ENCODE data around the gene NALCN. TPM values are rescaled to one million over a fixed set of nuclear protein-coding genes. Genes with fewer than 3 reads are reported as not detected.

The NALCN gene
- total and polyA plus RNA-seq, 7 donors, result 0.04 to 0.49 (median 0.21) TPM; not detected in 1

- Histone ChIP-seq H3K27me3 (ENCODE audit: insufficient read depth in 3 of 3, low read length in 2 of 3) (no peaks in the 10 kb centered on the region), H3K36me3 (ENCODE audit: insufficient read depth in 1 of 2, low read depth in 1 of 2) (no peaks in the 10 kb centered on the region), H3K9me3 (no peaks in the 10 kb centered on the region), H3K4me1 (no peaks in the 10 kb centered on the region), H3K4me3 (no peak overlapping the region), H3K27ac (no peak overlapping the region)
- no peak for TF ChIP-seq CTCF (IDR thresholded peaks at IDR 0.05)
- intact Hi-C loops (cut with DNase I), result no loop called here
- ATAC-seq (no peak), DNase-seq (no peak)
Observed at GRCh38 chr13:101309014-101309619, 107.2 kb downstream of the NALCN start.

GRCh38 chr13:101308247-101309013 lies 107.9 kb downstream of the NALCN start:
- no peak for ATAC-seq
- H3K27ac ChIP-seq, result no peak overlapping the region

GRCh38 chr13:101307181-101307701 lies 109.1 kb downstream of the NALCN start:
- H3K27me3 ChIP-seq (ENCODE audit: insufficient read depth in 3 of 3, low read length in 2 of 3), result no peaks in the 10 kb centered on the region
- no peak for ATAC-seq
- H3K4me1 ChIP-seq, result no peaks in the 10 kb centered on the region
- no peak overlapping the region for H3K27ac ChIP-seq
- 50 to 83% (median 57%) methylated on average over 5 of the region's 5 CpGs for WGBS, 3 donors
- H3K36me3 ChIP-seq (ENCODE audit: insufficient read depth in 1 of 2, low read depth in 1 of 2), result no peaks in the 10 kb centered on the region
- no peak overlapping the region for H3K4me3 ChIP-seq
- intact Hi-C loops (cut with DNase I), result no loop called here
- DNase-seq, result no peak
- no peaks in the 10 kb centered on the region for H3K9me3 ChIP-seq
- TF ChIP-seq CTCF (IDR thresholded peaks at IDR 0.05), result no peak

More at GRCh38 chr13:101308247-101309013, 107.9 kb downstream of the NALCN start:
- Histone ChIP-seq H3K36me3 (ENCODE audit: insufficient read depth in 1 of 2, low read depth in 1 of 2) (no peaks in the 10 kb centered on the region), H3K4me1 (no peaks in the 10 kb centered on the region), H3K27me3 (ENCODE audit: insufficient read depth in 3 of 3, low read length in 2 of 3) (no peaks in the 10 kb centered on the region), H3K9me3 (no peaks in the 10 kb centered on the region), H3K4me3 (no peak overlapping the region)
- DNase-seq, result no peak
- TF ChIP-seq CTCF (IDR thresholded peaks at IDR 0.05), result no peak
- WGBS, 3 donors, result 74 to 78% (median 78%) methylated on average over 4 of the region's 4 CpGs
- intact Hi-C loops (cut with DNase I), result no loop called here

GRCh38 chr13:101306773-101307172 lies 109.5 kb downstream of the NALCN start:
- Histone ChIP-seq H3K36me3 (ENCODE audit: insufficient read depth in 1 of 2, low read depth in 1 of 2) (no peaks in the 10 kb centered on the region), H3K4me1 (no peaks in the 10 kb centered on the region), H3K9me3 (no peaks in the 10 kb centered on the region), H3K27me3 (ENCODE audit: insufficient read depth in 3 of 3, low read length in 2 of 3) (no peaks in the 10 kb centered on the region), H3K27ac (no peak overlapping the region), H3K4me3 (no peak overlapping the region)
- ATAC-seq (no peak), DNase-seq (no peak)
- TF ChIP-seq CTCF (IDR thresholded peaks at IDR 0.05), result no peak
- intact Hi-C loops (cut with DNase I), result no loop called here
- WGBS, 3 donors, result 64 to 82% (median 81%) methylated on average over 3 of the region's 3 CpGs
